HUDEP-2 (cell line): ENCODE results near the gene CFAP58.
A peak's percentile ranks its signal among the peaks of the same experiment; 100 is the strongest.

ENCODE experiments used
- DNase-seq, 76 experiments: peaks; one replicate each; lab custom pipeline; 2025; ENCODE audit not compliant: unreplicated experiment in 76 of 76; lab: John Stamatoyannopoulos, UW

The CFAP58 gene

DNA sequence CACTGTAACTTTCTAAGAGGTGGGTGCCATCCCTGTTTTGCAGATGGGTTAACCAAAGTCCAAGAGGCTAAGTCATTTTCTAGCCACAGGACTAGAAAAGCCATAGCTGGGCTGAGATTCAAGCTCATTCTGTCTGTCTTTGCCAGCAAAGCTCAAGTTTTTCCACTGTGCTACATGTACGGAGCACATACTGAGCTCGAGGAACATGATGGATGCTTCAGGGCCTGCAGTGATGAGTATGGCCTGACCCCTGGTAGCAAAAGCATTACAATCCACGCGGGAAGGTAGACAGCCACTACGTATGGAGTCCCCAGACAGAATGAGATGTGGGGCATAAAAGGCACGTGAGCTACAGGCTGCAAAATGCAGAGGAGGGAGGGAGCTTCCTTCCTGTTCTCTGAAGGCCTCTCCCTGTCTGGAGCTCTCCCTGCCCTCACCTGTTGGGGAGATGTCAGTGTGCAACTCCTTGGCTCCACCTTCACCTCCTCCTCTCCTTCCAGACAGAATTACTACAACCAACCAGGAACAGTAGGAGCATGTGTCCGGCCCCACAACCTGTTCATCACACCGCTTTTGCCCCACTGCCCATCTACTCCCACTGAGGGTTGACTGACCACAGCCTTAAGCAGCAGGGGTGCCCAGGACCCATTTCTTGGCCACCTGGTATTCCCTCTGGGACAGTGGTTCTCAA is 31.8 kb upstream of the CFAP58 start:
- no peak for DNase-seq

DNA sequence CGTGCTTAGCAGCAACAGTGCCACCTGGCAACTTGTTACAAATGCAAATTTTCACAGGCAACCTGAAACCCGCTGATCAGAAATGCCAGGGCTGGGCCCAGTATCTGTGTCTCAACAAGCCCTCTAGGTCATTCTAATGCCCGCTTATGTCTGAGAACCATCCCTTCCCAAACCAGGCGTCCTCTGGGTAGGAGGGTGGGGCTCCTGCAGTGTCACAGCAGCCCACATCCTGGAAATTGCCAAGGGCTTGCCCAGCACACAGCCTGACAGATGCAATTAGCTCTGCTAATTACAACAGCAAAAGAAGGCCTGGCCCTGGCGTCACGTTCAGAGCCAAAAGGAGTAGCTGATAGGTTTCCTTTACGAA is 31.2 kb upstream of the CFAP58 start:
- DNase-seq = no peak

DNA sequence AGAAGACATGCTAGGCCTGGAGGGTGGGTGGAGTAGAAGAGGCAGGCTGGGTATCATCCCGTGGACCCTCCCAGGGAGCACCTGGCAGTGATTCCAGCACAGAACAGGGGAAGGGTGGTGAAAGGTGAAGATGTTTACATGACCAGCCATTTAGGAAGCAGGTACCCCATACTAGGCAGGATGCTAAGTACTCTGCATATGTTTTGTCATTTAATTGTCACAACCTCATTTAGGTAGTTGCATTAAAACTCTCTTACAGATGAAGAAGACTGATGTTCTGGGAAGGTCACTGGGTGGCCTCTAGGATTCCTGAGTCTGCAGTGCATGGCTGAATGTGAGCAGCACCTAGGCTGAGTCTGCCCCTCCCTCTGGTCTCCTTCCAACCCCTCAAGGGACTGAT is 30.5 kb upstream of the CFAP58 start:
- no peak for DNase-seq

DNA sequence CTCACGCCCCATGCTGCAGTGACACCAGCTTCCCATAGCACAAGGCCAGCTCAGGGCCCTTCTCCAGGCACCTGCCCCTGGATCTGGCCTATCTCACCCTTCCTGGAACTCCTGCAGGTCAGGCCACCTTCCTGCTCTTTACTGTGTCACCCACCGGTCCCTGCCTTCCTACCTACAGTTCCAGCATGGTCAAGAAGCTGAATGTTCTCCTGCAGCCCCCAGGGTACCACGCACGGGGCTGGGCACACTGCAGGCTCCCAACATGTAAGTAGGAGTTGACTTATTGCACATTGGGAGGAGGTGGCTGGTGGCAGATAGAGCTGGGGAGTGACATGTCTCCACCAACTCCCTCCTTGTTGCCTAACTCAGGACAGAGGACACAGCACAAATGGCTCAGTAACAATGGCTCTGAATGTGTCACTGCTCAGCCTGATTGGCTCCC is 29.9 kb upstream of the CFAP58 start:
- no peak for DNase-seq

DNA sequence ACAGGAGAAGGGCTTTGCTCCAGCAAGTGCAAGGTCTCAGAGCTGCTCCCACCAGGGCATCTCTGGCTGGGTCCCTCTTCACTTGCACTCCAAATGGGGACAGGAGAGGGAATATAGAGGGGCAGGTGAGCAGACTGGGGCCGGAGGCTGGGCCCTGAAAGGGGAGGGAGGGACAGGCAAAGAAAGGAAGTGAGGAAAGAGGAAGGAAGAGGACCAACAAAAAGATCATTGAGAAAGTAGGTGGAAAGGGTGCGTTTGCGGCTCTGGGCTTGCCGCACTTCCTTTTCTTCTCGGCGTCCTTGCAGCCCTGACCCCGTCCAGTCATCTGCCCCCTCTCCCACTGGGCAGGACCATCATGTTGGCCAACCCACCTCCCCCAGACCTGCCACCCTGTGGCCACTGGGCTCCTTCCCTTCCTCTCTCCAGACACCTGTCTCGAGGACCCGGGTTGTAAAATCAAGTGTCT is 29.4 kb upstream of the CFAP58 start:
- DNase-seq = no peak

DNA sequence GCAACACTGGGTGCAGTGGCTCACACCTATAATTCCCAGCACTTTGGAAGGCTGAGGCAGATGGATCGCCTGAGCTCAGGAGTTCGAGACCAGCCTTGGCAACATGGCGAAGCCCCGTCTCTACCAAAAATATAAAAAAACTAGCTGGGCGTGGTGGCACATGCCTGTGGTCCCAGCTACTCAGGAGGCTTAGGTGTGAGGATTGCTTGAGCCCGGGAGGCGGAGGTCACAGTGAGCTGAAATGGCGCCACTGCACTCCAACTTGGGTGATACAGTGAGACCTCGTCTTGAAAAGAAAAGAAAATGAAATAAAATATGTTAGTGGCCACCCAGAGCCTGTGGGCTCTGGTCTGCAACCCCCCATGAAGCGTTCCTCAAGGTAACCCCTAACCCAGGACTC is 28.7 kb upstream of the CFAP58 start:
- no peak for DNase-seq

DNA sequence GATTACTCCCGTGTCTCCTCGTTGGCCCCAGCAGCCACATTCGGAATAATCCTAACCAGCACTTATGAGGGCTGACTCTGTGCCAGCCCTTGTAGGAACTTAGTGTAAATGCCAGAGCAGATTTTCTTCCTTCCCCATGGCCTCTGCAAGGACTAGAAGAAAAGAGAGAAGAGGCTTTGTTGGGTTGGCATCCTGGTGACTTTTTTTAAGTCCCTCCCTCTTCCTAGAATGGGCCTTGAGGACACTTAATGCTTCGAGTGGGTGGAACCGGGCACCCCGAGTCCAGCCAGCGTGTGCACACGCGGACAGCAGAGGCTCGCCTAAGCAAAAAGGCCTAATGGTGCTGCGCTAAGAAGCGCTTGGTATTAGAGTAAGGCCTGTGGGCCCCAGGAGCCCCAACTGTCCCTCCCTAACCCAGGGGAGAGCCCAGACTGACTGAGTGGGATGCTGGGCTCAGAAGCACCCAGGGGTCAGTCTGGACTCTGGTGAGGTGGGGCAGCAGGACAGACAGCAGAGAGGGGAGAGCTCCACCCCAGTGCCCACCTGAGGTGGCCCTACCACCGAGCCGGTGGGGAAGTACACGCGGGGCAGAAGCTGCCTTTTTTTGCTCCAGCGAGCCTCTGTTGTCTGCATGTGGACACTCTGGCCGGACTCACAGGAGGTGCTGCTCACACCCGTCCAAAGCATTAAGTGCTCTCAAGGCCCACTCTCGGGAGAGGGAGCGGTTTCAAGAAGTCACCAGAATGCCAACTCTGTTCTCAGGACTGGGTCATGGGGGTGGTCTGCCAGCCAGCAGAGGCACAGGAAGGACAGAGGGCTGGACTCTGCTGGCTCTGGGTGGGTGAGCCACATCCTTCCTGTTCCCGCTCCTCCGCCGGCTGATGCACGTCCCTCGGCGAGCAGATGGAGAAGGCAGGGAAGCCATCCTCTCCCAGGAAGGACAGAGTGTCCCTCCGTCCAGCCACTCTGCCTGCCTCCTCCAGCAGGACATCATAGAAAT is 27.9 kb upstream of the CFAP58 start:
- no peak for DNase-seq

DNA sequence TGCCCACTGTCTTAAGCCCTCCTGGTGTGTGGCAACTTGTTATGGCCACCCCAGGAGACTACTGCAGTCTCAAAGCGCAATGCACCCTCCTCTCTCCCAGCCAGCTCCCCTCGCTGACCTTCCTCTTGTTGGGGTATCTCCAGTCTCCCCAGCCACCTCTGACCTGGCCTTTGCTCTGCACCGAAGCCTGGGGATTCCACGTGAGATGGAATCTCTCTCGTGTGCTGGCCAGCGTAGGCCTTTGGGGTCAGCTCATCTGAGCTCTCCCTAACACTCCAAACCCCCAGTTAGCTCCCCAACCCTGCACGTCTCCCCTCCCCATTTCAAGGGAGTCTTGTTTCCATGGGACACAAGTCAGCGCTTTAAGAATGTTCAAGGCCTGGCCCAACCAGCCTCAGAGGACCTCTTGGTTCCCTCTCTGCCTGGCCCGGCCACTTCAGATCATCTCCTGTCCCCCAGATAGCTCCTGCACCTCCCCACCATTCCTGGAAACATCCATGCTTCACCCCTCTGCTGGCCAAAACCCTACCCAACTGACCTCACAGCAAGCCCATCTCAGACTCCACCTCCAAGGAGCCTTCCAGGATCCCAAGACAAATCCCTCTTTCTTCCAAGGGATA is 26.5 kb upstream of the CFAP58 start:
- DNase-seq = no peak

DNA sequence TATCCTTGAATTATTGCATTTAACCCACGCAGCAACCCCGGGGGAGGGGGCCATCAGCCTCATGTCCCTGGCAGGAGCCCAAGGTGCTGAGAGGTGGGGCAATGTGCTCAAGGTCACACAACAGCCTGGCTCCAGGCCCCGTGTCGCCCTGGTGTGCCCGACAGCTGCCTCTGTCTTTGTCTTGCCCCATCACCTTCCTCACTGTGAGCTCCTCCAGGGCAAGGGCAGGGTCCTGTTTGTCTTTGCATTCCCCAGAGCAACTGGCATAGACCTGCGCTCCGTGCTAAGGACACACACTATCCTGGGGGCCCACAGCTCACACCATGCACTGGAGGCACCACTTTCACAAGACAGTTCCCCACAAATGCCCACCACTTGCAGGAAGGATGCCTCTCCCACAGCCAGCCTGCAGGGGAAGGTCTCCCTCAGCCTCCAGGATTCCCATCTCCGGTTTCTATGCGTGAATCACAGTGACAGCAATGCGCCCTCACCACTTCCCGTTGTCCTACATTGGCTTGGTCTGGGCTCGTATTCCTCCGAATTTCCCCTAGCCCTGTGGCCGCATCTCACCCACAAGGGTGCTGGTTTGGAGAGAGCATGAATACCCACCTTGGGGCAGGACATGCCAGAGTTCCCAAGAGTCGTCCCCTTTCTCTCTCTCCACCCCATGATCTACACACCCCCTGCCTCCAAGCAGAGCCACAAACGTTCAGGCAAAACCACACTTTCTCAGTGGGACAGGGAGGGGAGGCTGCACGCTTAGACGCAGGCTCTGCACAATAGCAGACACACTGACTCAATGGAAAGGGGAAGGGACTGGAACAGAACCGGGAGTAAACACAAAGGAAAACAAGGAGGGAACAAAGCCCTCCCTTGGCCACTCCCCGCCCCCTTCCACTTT is 25.6 kb upstream of the CFAP58 start:
- DNase-seq = peak in 16 of 76 experiments; percentile 8 to 42 (median 16)

DNA sequence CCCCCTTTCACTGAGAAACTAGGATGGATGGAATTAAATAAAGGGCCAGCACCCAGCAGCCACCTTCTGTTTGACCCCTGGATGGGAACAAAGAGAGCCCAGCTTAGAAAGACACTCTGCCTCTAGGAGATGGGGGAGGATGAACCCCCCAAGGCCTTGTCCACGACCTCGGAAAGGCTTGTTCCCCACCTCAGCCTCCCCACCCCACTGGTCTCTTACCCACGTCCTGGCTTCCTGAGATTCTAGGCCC is 25.1 kb upstream of the CFAP58 start:
- no peak for DNase-seq

DNA sequence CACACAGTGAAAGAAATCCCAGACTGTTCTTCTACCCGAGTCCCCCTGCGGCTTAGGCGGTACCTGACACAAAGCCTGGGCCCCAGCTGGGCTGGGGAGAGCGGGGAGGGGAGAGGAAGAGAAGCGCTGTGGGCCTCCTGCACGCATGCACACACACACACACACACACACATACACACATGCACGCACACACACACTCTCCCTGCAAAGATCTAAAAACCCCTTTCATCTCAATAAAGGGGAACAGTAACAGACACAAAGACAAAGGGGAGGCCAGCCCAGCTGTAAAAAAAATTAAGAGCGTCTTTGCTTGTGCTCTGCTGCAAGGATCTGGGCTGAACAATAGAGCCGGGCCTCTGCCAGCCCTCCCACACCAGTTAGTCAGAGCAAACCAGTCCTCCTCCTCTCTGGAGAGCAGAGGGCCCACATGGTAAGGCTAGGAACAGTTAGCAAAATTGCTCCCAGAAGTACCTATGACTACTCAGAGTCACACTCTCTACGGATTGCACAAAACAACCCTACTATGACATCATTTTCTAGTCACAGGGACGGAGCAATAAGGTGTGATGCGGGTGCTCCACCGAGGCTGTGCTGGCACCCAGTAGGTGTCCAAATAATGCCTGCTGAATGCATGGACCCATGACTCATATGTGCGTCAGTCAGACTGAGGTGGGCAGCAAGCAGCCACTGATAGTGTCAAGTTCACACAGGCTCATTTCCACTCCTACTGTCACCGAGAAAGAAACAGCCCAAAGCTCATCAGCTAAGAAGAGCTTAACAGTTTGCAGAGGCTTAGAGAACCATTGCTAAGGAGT is 24.5 kb upstream of the CFAP58 start:
- DNase-seq = peak in 53 of 76 experiments; percentile 16 to 78 (median 43)

DNA sequence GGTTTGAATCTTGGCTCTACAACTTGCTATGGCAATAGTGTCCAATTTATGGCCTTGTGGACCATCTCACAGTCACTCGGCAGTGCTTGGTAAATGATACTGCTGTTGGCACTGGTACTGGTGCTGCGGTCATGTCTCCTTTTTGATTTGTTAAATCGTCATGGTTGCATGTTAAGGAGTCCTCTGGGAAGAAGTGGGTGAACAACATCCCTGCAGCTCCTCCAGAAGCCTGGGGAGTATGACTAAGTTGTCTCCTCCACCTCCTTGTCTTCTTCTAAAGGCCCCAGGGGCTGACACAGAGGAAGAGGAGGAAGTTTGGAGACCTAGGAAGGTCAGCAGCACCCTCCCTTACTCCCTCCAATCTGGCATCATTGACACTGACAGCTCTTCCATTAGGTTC is 23.9 kb upstream of the CFAP58 start:
- no peak for DNase-seq

DNA sequence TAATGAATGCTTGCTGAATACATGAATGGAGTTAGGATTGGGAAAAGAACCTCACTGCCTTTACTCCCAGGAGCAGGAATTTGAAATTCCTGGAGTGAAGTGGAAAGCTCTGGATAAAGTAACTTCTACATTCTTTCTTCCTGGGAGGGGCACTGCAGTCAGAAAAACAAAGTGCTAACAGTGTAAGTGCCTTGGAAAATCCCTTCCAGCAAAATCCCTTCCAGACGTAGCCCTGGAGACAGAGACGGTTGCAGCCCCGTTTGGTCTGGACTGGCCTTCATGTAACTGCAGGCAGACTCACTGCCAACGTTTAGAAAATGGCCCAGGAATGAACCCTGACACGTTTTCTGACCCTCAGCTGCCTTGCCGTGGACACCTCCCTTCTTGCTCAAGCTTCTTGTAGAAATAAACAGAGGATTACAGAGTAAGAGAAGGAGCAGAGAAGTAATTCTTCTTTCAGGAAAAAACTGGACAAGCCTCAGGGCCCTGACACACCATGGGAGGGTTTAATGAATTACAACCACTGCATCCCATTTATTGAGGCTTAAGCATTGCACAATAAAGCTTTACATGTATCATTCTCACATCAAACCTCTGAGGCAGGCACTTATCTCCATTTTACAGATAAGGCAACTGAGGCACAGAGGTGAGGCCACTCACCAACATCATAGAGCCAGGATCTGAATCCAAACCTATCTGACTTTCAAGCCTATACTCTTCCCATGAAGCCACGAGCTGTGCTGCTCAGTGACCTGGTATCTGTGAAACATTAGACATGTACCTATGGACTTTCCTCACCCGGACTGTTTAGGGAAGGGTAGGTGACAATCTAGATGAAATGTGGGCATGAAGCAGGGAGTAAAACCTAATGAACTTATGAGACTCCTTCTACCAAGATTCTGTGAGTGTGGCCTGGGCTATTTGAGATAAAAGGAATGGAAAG is 23.2 kb upstream of the CFAP58 start:
- DNase-seq = no peak

DNA sequence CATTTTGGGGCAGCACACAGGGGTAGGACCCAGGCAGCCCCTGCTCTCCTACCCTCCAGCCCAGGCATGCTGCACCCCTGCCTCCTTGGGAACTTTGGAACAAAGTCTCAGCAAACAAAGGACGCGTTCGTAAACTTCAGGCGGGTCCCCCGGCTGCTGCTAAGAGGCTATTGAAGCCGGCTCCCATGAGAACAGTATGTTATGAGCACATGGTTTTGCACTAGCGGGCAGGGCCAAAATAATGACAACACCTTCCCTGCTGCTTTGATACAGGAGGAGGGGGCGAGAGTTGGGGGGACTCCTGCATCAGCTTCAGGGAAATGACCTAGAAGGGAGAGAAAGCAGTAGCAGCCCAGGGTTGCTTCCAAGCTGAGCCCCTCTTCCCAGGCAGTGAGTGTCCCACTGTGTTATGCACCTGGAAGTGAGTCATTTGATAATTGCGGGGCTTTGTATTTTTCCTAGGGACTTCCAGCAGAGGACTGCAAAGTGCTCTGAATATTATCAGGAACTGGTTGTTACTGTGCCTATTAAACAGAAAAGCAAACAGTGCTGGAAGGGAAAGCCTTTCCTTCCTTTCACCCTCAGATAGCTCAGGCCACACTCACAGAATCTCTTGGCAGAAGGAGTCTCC is 22.3 kb upstream of the CFAP58 start:
- DNase-seq = no peak

DNA sequence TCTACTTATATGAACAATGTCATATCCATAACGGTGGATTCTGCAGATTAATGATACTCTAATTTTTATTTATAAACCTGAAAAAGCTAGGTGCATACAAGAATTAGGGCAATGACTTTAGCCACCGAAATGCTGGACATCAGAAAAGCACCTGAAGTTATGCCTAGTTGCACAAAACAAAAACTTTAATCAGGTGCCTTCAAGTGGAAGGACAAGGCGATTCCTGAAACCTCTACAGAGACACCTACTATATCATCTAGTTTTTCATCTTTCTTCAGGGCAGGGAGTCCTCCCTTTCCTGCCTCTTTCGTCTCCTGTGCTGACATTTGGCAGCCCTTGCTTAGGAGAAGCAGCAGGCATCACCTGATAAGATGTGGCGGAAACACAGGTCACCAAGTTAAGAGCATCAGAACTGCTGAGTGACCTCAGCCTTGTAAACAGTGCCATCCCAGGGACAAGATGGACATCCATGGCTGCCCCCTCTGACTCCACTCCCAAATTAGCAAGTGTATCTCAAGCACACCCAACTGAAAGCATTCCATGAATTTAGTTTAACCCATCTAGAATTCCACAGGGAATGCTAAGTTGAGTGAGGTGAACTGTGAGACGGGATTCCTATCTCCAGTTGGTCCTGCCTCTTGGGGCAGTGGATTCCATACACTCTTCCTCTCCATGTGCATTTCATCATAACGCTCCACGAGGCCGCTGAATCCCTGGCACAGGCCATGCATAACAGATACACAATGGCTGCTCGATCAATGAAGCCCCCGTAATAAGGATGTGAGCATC is 21.2 kb upstream of the CFAP58 start:
- peak in 11 of 76 experiments; percentile 7 to 40 (median 19) for DNase-seq

DNA sequence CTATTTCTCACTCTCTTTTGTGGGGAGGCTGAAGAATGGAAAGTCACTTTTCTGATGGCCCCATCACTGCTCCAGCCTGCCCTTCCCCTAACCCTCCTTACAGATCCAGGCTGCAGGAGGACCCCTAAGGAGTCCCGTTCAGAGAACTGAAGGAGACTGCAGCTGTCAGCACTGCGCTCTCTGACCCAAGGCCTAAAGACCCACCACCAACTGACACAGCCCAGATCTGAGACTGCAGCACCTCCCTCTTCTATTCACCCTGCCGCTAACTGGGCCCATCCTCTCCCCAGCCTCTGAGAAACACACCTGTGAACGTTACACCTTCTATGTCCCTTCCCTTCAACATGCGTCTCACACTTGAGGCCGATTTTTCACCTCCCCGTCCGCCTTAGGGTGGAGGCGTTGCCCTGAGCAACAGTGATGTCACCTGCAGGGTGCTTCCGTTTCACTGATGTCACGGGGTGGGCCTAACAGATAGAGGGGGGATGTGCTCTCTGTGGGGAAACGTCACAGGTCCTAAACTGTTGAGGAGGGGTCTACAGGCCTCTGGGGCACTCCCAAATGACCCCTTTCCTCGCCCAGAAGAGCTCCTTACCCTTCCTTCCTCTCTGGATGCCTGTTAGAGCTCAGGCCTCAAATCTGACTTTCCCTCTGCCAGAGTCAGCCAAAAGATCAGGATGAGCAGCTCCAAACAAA is 20.5 kb upstream of the CFAP58 start:
- no peak for DNase-seq
